Skeletal muscle tissue (tissue), 4 donors: ENCODE results near the gene OR51D1. TPM values are rescaled to one million over a fixed set of nuclear protein-coding genes. Genes with fewer than 3 reads are reported as not detected.

Experiments
- H3K27ac ChIP-seq: one replicate; pipeline ENCODE4 v1.7.0; 2013; ENCODE audit warnings: mild to moderate bottlenecking, low read depth, low read length, inconsistent platforms
- H3K27me3 ChIP-seq, 3 donors: one replicate each; pipeline ENCODE4 v1.7.0; 2013; ENCODE audit warnings: low read length in 3 of 3; ENCODE audit not compliant: control insufficient read depth in 3 of 3, insufficient read depth in 3 of 3
- H3K36me3 ChIP-seq, 3 donors: one replicate each; pipeline ENCODE4 v1.7.0; 2013; ENCODE audit warnings: low read length in 3 of 3; ENCODE audit not compliant: control insufficient read depth in 3 of 3, insufficient read depth in 3 of 3
- H3K4me1 ChIP-seq, 3 donors: one replicate each; pipeline ENCODE4 v1.7.0; 2013; ENCODE audit warnings: low read length in 3 of 3, mild to moderate bottlenecking in 3 of 3; ENCODE audit not compliant: control insufficient read depth in 3 of 3, insufficient read depth in 3 of 3
- H3K4me3 ChIP-seq, 3 donors: one replicate each; pipeline ENCODE4 v1.7.0; 2013; ENCODE audit warnings: low read length in 3 of 3
- H3K9ac ChIP-seq, 3 donors: one replicate each; pipeline ENCODE4 v1.7.0; 2013; ENCODE audit warnings: low read length in 3 of 3, mild to moderate bottlenecking in 3 of 3, moderate library complexity in 2 of 3, low read depth in 1 of 3
- H3K9me3 ChIP-seq, 3 donors: one replicate each; pipeline ENCODE4 v1.7.0; 2013; ENCODE audit warnings: low read length in 3 of 3; ENCODE audit not compliant: control insufficient read depth in 3 of 3
- total RNA-seq: library from RNA; depleted of rRNA; stranded (reverse); fragments of >200 nt; gene quantifications from one replicate; pipeline ENCODE4 v1.2.3, GENCODE V29; 2014
- donor health status: Osteomylitis.

Gene OR51D1
- total RNA-seq, 1 donor from 2014 or later, result not detected

- Histone ChIP-seq H3K9ac (peak within 1 kb of the TSS in 1 of 3 donors; percentile 63), H3K4me3 (peak within 1 kb of the TSS; percentile 44 to 66 (median 61)), H3K36me3 (no peaks in the 10 kb centered on the region), H3K9me3 (no peaks in the 10 kb centered on the region), H3K27me3 (no peaks in the 10 kb centered on the region), H3K27ac (peak within 1 kb of the TSS; percentile 19), H3K4me1 (peaks cover 20 to 34% (median 28%) of the 10 kb centered on the region in 3 donors)
Observed at GRCh38 chr11:4643682-4644081, 6.4 kb downstream of the OR51D1 start, which contains the start of gene OR51E1. Gene OR51E1 (plus strand): TSS chr11:4643982. CDS start chr11:4652527, 8,545 bp downstream.

- no peak overlapping the region for H3K27ac ChIP-seq
- peak overlapping the region in 1 of 3 donors; percentile 16 for H3K9ac ChIP-seq
- no peaks in the 10 kb centered on the region for H3K36me3 ChIP-seq
- H3K4me3 ChIP-seq, result peak overlapping the region; percentile 44 to 66 (median 61)
- H3K9me3 ChIP-seq, result no peaks in the 10 kb centered on the region
- no peaks in the 10 kb centered on the region for H3K27me3 ChIP-seq
- H3K4me1 ChIP-seq, result peaks cover 20 to 34% (median 28%) of the 10 kb centered on the region in 3 donors
Observed at GRCh38 chr11:4644233-4644632, 7.0 kb downstream of the OR51D1 start.

- H3K27me3 ChIP-seq, result no peaks in the 10 kb centered on the region
- peaks cover 20 to 34% (median 28%) of the 10 kb centered on the region in 3 donors for H3K4me1 ChIP-seq
- H3K9ac ChIP-seq, result no peak overlapping the region
- H3K4me3 ChIP-seq, result peak overlapping the region in 1 of 3 donors; percentile 4
- peak overlapping the region; percentile 63 for H3K27ac ChIP-seq
- no peaks in the 10 kb centered on the region for H3K9me3 ChIP-seq
- no peaks in the 10 kb centered on the region for H3K36me3 ChIP-seq
Observed at GRCh38 chr11:4645974-4646373, 8.7 kb downstream of the OR51D1 start.

GRCh38 chr11:4647766-4648165 lies 10.5 kb downstream of the OR51D1 start:
- H3K9ac ChIP-seq, result no peak overlapping the region
- H3K4me1 ChIP-seq, result peaks cover 20 to 28% (median 27%) of the 10 kb centered on the region in 3 donors
- H3K4me3 ChIP-seq, result no peak overlapping the region
- no peak overlapping the region for H3K27ac ChIP-seq
- no peaks in the 10 kb centered on the region for H3K27me3 ChIP-seq
- no peaks in the 10 kb centered on the region for H3K9me3 ChIP-seq
- no peaks in the 10 kb centered on the region for H3K36me3 ChIP-seq

- H3K4me3 ChIP-seq, result no peak overlapping the region
- H3K27ac ChIP-seq, result no peak overlapping the region
- no peaks in the 10 kb centered on the region for H3K4me1 ChIP-seq
- H3K36me3 ChIP-seq, result no peaks in the 10 kb centered on the region
- H3K27me3 ChIP-seq, result no peaks in the 10 kb centered on the region
- H3K9me3 ChIP-seq, result no peaks in the 10 kb centered on the region
- no peak overlapping the region for H3K9ac ChIP-seq
Observed at GRCh38 chr11:4654635-4655369, 17.5 kb downstream of the OR51D1 start.

GRCh38 chr11:4658629-4659445 lies 21.6 kb downstream of the OR51D1 start:
- H3K27ac ChIP-seq, result no peak overlapping the region
- H3K4me3 ChIP-seq, result no peak overlapping the region
- no peak overlapping the region for H3K9ac ChIP-seq
- no peaks in the 10 kb centered on the region for H3K36me3 ChIP-seq
- no peaks in the 10 kb centered on the region for H3K27me3 ChIP-seq
- no peaks in the 10 kb centered on the region for H3K4me1 ChIP-seq
- H3K9me3 ChIP-seq, result no peaks in the 10 kb centered on the region

- no peaks in the 10 kb centered on the region for H3K9me3 ChIP-seq
- H3K36me3 ChIP-seq, result no peaks in the 10 kb centered on the region
- H3K9ac ChIP-seq, result no peak overlapping the region
- H3K4me1 ChIP-seq, result no peaks in the 10 kb centered on the region
- H3K27ac ChIP-seq, result no peak overlapping the region
- no peaks in the 10 kb centered on the region for H3K27me3 ChIP-seq
- H3K4me3 ChIP-seq, result no peak overlapping the region
Observed at GRCh38 chr11:4662876-4663275, 25.6 kb downstream of the OR51D1 start.

- no peaks in the 10 kb centered on the region for H3K4me1 ChIP-seq
- H3K9me3 ChIP-seq, result no peaks in the 10 kb centered on the region
- H3K4me3 ChIP-seq, result no peak overlapping the region
- H3K27ac ChIP-seq, result no peak overlapping the region
- no peaks in the 10 kb centered on the region for H3K27me3 ChIP-seq
- no peaks in the 10 kb centered on the region for H3K36me3 ChIP-seq
- H3K9ac ChIP-seq, result no peak overlapping the region
Observed at GRCh38 chr11:4664183-4664582, 26.9 kb downstream of the OR51D1 start.

GRCh38 chr11:4664786-4665185 lies 27.5 kb downstream of the OR51D1 start:
- Histone ChIP-seq H3K9ac (no peak overlapping the region), H3K36me3 (no peaks in the 10 kb centered on the region), H3K4me3 (no peak overlapping the region), H3K9me3 (no peaks in the 10 kb centered on the region), H3K27me3 (no peaks in the 10 kb centered on the region), H3K27ac (no peak overlapping the region), H3K4me1 (no peaks in the 10 kb centered on the region)

GRCh38 chr11:4665424-4665823 lies 28.1 kb downstream of the OR51D1 start:
- Histone ChIP-seq H3K4me1 (no peaks in the 10 kb centered on the region), H3K27ac (no peak overlapping the region), H3K27me3 (no peaks in the 10 kb centered on the region), H3K36me3 (no peaks in the 10 kb centered on the region), H3K9me3 (no peaks in the 10 kb centered on the region), H3K4me3 (no peak overlapping the region), H3K9ac (no peak overlapping the region)
